MCF 10A (cell line): ENCODE results near the gene PEX7. TPM values are rescaled to one million over a fixed set of nuclear protein-coding genes. Genes with fewer than 3 reads are reported as not detected.

Experiments used
- BruUV-seq: library from RNA; stranded (reverse); fragments of 400-500 nt; replicated peaks from 2 replicates; lab custom pipeline; 2021; lab: Mats Ljungman, UMichigan
- CTCF ChIA-PET: fragments of 300-600 bp; sonication (Branson Sonifier 250); formaldehyde crosslinking; extraction: SDS; loops from one replicate; lab custom pipeline; 2021; ENCODE audit warnings: antibody characterized with exemption, inconsistent platforms; lab: Yijun Ruan, JAX
- POLR2A ChIA-PET: fragments of 300-600, 350-650 bp; sonication (Branson Sonifier 250); formaldehyde crosslinking; extraction: SDS; loops from one replicate; lab custom pipeline; 2020; ENCODE audit warnings: antibody characterized with exemption, inconsistent platforms; lab: Yijun Ruan, JAX
- DNase-seq: peaks from one replicate; pipeline ENCODE4 v3.0.0-alpha.2; 2018; ENCODE audit not compliant: unreplicated experiment
- H3K27ac Mint-ChIP-seq: one replicate; pipeline ENCODE4 v1.8.0; 2022; ENCODE audit warnings: mild to moderate bottlenecking, low read depth, mixed read lengths; ENCODE audit not compliant: unreplicated experiment
- H3K27me3 Mint-ChIP-seq: one replicate; pipeline ENCODE4 v1.8.0; 2022; ENCODE audit warnings: mixed read lengths; ENCODE audit not compliant: insufficient read depth, unreplicated experiment
- H3K36me3 Mint-ChIP-seq: one replicate; pipeline ENCODE4 v1.8.0; 2022; ENCODE audit warnings: mild to moderate bottlenecking, moderate library complexity, mixed read lengths; ENCODE audit not compliant: insufficient read depth, unreplicated experiment
- H3K4me1 Mint-ChIP-seq: one replicate; pipeline ENCODE4 v1.8.0; 2022; ENCODE audit warnings: mixed read lengths; ENCODE audit not compliant: insufficient read depth, unreplicated experiment
- H3K4me3 Mint-ChIP-seq: one replicate; pipeline ENCODE4 v1.8.0; 2022; ENCODE audit warnings: mild to moderate bottlenecking, moderate library complexity, mixed read lengths; ENCODE audit not compliant: unreplicated experiment
- H3K9me3 Mint-ChIP-seq: one replicate; pipeline ENCODE4 v1.8.0; 2022; ENCODE audit warnings: mixed read lengths; ENCODE audit not compliant: unreplicated experiment
- intact Hi-C: fragments of 100-400 bp; cut with micrococcal nuclease; formaldehyde crosslinking; loops from 2 replicates; pipeline ENCODE4 v1.14.1; 2022
- total RNA-seq: library from RNA; stranded (reverse); gene quantifications from 2 replicates; pipeline ENCODE4 v1.2.3, GENCODE V29; 2022
- TF ChIP-seq, protein P1 (sequence below): fragments of 200-600 bp; IDR thresholded peaks from one replicate; pipeline ENCODE4 v1.8.0; 2022; ENCODE audit warnings: antibody characterized with exemption, mild to moderate bottlenecking; ENCODE audit not compliant: unreplicated experiment

The PEX7 gene
- total RNA-seq, 1 experiment from 2014 or later, result 6.0 TPM

DNA sequence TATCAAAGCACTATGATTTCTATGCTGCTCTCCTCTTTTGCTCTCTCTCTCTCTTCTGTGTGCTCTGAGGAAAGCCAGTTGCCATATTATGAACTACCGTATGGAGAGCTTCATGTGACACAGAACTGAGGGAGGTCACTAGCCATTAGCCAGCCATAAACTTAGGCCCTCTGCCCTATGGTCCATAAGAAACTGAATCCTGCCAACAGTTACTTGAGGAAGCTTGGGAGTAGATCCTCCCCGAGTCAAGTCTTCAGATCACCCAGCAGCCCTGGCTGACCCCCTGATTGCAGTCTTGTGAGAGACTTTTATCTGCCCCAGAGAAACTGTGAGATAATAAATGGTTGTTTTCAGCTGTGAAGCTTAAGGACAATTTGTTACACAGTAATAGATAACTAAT is 5.7 kb upstream of the PEX7 start:
- BruUV-seq, result no TSS peak
- TF ChIP-seq, protein P1, sequence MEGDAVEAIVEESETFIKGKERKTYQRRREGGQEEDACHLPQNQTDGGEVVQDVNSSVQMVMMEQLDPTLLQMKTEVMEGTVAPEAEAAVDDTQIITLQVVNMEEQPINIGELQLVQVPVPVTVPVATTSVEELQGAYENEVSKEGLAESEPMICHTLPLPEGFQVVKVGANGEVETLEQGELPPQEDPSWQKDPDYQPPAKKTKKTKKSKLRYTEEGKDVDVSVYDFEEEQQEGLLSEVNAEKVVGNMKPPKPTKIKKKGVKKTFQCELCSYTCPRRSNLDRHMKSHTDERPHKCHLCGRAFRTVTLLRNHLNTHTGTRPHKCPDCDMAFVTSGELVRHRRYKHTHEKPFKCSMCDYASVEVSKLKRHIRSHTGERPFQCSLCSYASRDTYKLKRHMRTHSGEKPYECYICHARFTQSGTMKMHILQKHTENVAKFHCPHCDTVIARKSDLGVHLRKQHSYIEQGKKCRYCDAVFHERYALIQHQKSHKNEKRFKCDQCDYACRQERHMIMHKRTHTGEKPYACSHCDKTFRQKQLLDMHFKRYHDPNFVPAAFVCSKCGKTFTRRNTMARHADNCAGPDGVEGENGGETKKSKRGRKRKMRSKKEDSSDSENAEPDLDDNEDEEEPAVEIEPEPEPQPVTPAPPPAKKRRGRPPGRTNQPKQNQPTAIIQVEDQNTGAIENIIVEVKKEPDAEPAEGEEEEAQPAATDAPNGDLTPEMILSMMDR, result no peak
- no peaks in the 10 kb centered on the region for H3K4me1 Mint-ChIP-seq
- no peaks in the 10 kb centered on the region for H3K27me3 Mint-ChIP-seq
- no peaks in the 10 kb centered on the region for H3K9me3 Mint-ChIP-seq
- intact Hi-C loops, result no loop called here
- H3K4me3 Mint-ChIP-seq, result no peak overlapping the region
- CTCF ChIA-PET, result interaction anchor here (0.8 kb wide), 1 partner anchor 199 kb away, joined by 4 read pairs; no protein-coding TSS in a partner anchor
- no peak overlapping the region for H3K27ac Mint-ChIP-seq
- H3K36me3 Mint-ChIP-seq, result no peaks in the 10 kb centered on the region
- POLR2A ChIA-PET, result no interaction called here
- DNase-seq, result no peak

DNA sequence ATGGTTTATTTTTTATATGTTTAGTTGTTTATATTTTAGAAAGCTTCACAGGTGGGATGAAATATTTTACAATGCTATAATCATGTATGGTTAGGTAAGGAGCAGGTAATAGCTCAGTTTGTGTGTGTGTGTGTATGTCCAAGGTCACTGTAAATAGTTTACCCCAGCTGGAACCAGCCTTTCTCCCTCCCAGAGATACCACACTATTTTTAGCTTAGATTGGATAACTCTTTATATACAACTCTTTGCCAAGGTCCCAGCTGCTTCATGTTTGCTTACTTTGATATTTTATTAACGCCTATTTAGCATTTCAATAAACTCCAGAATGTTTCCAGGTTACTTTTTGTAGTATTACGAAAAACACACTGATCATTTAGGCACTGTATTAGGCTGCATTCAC is 1.8 kb upstream of the PEX7 start:
- no peak for DNase-seq
- intact Hi-C loops, result no loop called here
- CTCF ChIA-PET, result interaction anchor here (0.8 to 1.1 kb wide), 2 partner anchors 11 to 28 kb away, joined by 4 to 5 read pairs; partner anchors contain the start of gene MAP3K5

DNA sequence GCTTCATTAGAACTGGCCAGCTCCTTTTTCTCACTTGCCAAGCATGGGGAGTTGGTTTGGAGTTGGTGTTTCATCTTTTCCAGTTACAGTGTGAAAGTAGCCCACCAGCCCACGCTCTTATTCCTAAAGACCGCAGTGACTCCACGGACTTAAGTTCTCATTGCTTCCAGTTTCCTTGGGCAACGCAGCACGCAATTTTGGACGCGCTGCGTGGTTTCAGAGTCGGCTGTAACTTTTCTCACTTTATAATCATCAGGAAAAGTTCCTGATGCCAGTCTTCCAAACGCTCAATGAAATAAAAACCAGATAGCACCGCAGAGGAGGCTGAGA is 381 bp upstream of the PEX7 start:
- BruUV-seq, result TSS peak; percentile 66
- no peaks in the 10 kb centered on the region for H3K27me3 Mint-ChIP-seq

More for the DNA sequence above, 1.8 kb upstream of the PEX7 start:
- Mint-ChIP-seq H3K36me3 (peaks cover 7% of the 10 kb centered on the region), H3K27me3 (no peaks in the 10 kb centered on the region), H3K9me3 (no peaks in the 10 kb centered on the region), H3K27ac (no peak overlapping the region), H3K4me3 (no peak overlapping the region), H3K4me1 (no peaks in the 10 kb centered on the region)
- POLR2A ChIA-PET, result no interaction called here
- TF ChIP-seq, protein P1, result no peak
- BruUV-seq, result no TSS peak

DNA sequence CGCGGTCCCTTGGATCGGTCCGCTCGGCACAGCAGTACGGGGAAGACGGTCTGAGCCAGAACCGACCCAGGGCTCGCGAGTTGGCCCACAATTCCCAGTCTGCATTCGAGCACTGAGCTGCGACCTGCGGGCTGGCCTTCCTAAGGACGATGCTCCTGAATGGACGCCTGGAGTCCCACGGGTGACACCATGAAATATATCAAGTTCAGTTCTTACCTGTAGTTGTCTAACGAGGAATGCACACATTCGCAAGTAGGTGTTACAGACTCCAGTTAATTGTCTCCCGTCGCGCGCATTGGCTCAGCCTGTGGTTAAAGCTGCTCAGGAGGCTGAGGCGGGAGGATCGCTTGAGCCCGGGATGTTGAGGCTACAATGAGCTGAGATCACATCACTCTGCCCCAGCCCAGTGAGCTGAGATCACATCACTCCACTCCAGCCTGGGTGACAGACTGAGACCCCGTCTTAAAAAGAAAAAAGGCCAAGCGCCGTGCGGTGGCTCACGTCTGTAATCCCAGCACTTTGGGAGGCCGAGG is 802 bp downstream of the PEX7 start:
- TF ChIP-seq, protein P1, result no peak
- Mint-ChIP-seq H3K4me3 (peak overlapping the region; percentile 81), H3K4me1 (no peaks in the 10 kb centered on the region), H3K27me3 (no peaks in the 10 kb centered on the region), H3K36me3 (peaks cover 28% of the 10 kb centered on the region), H3K27ac (peak overlapping the region; percentile 86), H3K9me3 (no peaks in the 10 kb centered on the region)
- no TSS peak for BruUV-seq
- POLR2A ChIA-PET, result interaction anchor here (0.6 to 2.1 kb wide), 10 partner anchors 12 to 1409 kb away, joined by 3 to 10 read pairs (median 4); partner anchors contain the start of gene MAP3K5
- intact Hi-C loops, result no loop called here
- DNase-seq, result no peak
- CTCF ChIA-PET, result interaction anchor here (0.6 to 2.4 kb wide), 12 partner anchors 19 to 233 kb away, joined by 3 to 10 read pairs (median 4); partner anchors contain the start of gene MAP3K5

More for the DNA sequence above, 381 bp upstream of the PEX7 start:
- ChIA-PET CTCF (interaction anchor here (0.7 to 2.4 kb wide), 4 partner anchors 28 to 50 kb away, joined by 3 to 7 read pairs (median 5); partner anchors contain the start of gene MAP3K5), POLR2A (interaction anchor here (0.6 to 2.1 kb wide), 16 partner anchors 9 to 444 kb away, joined by 3 to 10 read pairs (median 4); partner anchors contain the start of gene MAP3K5)
- H3K4me3 Mint-ChIP-seq, result peak overlapping the region; percentile 81
- H3K4me1 Mint-ChIP-seq, result no peaks in the 10 kb centered on the region
- no peaks in the 10 kb centered on the region for H3K9me3 Mint-ChIP-seq
- TF ChIP-seq, protein P1, result no peak
- H3K27ac Mint-ChIP-seq, result peak overlapping the region; percentile 86
- peaks cover 17% of the 10 kb centered on the region for H3K36me3 Mint-ChIP-seq
- DNase-seq, result no peak
- intact Hi-C loops, result no loop called here
